MG63 (cell line): ENCODE data around the gene GUCY1A2. TPM values are rescaled to one million over a fixed set of nuclear protein-coding genes. Genes with fewer than 3 reads are reported as not detected.

Experiments used
- DNase-seq: peaks from one replicate; pipeline ENCODE4 v3.0.0-alpha.2; 2020
- H3K27me3 ChIP-seq: fragments of 250-450 bp; sonication (Bioruptor Pico); 2 replicates; pipeline ENCODE4 v1.5.1; 2020; ENCODE audit warnings: mild to moderate bottlenecking, moderate library complexity
- H3K36me3 ChIP-seq: fragments of 250-450 bp; sonication (Bioruptor Pico); 2 replicates; pipeline ENCODE4 v1.5.1; 2020; ENCODE audit warnings: mild to moderate bottlenecking, moderate library complexity
- H3K4me3 ChIP-seq: fragments of 250-450 bp; sonication (Bioruptor Pico); 2 replicates; pipeline ENCODE4 v1.5.1; 2020; ENCODE audit warnings: mild to moderate bottlenecking, moderate library complexity
- H3K9me3 ChIP-seq: fragments of 250-450 bp; sonication (Bioruptor Pico); 2 replicates; pipeline ENCODE4 v1.5.1; 2020; ENCODE audit warnings: mild to moderate bottlenecking, moderate library complexity
- total RNA-seq: library from RNA; depleted of rRNA; stranded (reverse); fragments of >200 nt; shearing (Covaris generic); gene quantifications from 2 replicates; pipeline ENCODE4 v1.2.3, GENCODE V29; 2014; ENCODE audit warnings: low replicate concordance

The GUCY1A2 gene
- total RNA-seq, 1 experiment from 2014 or later: 3.2 TPM

GRCh38 chr11:106691807-106692365 lies 326.4 kb downstream of the GUCY1A2 start:
- no peaks in the 10 kb centered on the region for H3K27me3 ChIP-seq
- H3K9me3 ChIP-seq: no peaks in the 10 kb centered on the region
- no peak for DNase-seq
- H3K4me3 ChIP-seq: no peak overlapping the region
- no peaks in the 10 kb centered on the region for H3K36me3 ChIP-seq

GRCh38 chr11:106690923-106691322 lies 327.4 kb downstream of the GUCY1A2 start:
- DNase-seq: no peak
- Histone ChIP-seq H3K9me3 (no peaks in the 10 kb centered on the region), H3K4me3 (no peak overlapping the region), H3K27me3 (no peaks in the 10 kb centered on the region), H3K36me3 (no peaks in the 10 kb centered on the region)

- Histone ChIP-seq H3K27me3 (no peaks in the 10 kb centered on the region), H3K9me3 (no peaks in the 10 kb centered on the region), H3K36me3 (no peaks in the 10 kb centered on the region), H3K4me3 (no peak overlapping the region)
- no peak for DNase-seq
Observed at GRCh38 chr11:106684944-106685343, 333.3 kb downstream of the GUCY1A2 start.

- Histone ChIP-seq H3K4me3 (no peak overlapping the region), H3K9me3 (no peaks in the 10 kb centered on the region), H3K27me3 (no peaks in the 10 kb centered on the region), H3K36me3 (no peaks in the 10 kb centered on the region)
- no peak for DNase-seq
Observed at GRCh38 chr11:106683435-106683834, 334.8 kb downstream of the GUCY1A2 start.

- no peaks in the 10 kb centered on the region for H3K27me3 ChIP-seq
- no peak for DNase-seq
- H3K4me3 ChIP-seq: no peak overlapping the region
- H3K36me3 ChIP-seq: no peaks in the 10 kb centered on the region
- no peaks in the 10 kb centered on the region for H3K9me3 ChIP-seq
Observed at GRCh38 chr11:106681435-106681834, 336.8 kb downstream of the GUCY1A2 start.

GRCh38 chr11:106679581-106679980 lies 338.7 kb downstream of the GUCY1A2 start:
- Histone ChIP-seq H3K36me3 (no peaks in the 10 kb centered on the region), H3K9me3 (no peaks in the 10 kb centered on the region), H3K27me3 (no peaks in the 10 kb centered on the region), H3K4me3 (no peak overlapping the region)
- no peak for DNase-seq

GRCh38 chr11:106679181-106679580 lies 339.1 kb downstream of the GUCY1A2 start:
- Histone ChIP-seq H3K9me3 (no peaks in the 10 kb centered on the region), H3K4me3 (no peak overlapping the region), H3K27me3 (no peaks in the 10 kb centered on the region), H3K36me3 (no peaks in the 10 kb centered on the region)
- DNase-seq: no peak

- Histone ChIP-seq H3K27me3 (no peaks in the 10 kb centered on the region), H3K36me3 (no peaks in the 10 kb centered on the region), H3K4me3 (no peak overlapping the region), H3K9me3 (no peaks in the 10 kb centered on the region)
- no peak for DNase-seq
Observed at GRCh38 chr11:106670069-106670468, 348.2 kb downstream of the GUCY1A2 start.

- H3K36me3 ChIP-seq: no peaks in the 10 kb centered on the region
- no peaks in the 10 kb centered on the region for H3K9me3 ChIP-seq
- no peak overlapping the region for H3K4me3 ChIP-seq
- no peak for DNase-seq
- no peaks in the 10 kb centered on the region for H3K27me3 ChIP-seq
Observed at GRCh38 chr11:106668147-106668546, 350.1 kb downstream of the GUCY1A2 start.

- Histone ChIP-seq H3K4me3 (no peak overlapping the region), H3K27me3 (no peaks in the 10 kb centered on the region), H3K9me3 (no peaks in the 10 kb centered on the region), H3K36me3 (no peaks in the 10 kb centered on the region)
- DNase-seq: no peak
Observed at GRCh38 chr11:106656646-106657045, 361.6 kb downstream of the GUCY1A2 start.

GRCh38 chr11:106644824-106645223 lies 373.5 kb downstream of the GUCY1A2 start:
- Histone ChIP-seq H3K27me3 (no peaks in the 10 kb centered on the region), H3K36me3 (no peaks in the 10 kb centered on the region), H3K9me3 (peaks cover 9% of the 10 kb centered on the region), H3K4me3 (no peak overlapping the region)
- DNase-seq: no peak

- Histone ChIP-seq H3K36me3 (no peaks in the 10 kb centered on the region), H3K9me3 (peaks cover 9% of the 10 kb centered on the region), H3K27me3 (no peaks in the 10 kb centered on the region), H3K4me3 (no peak overlapping the region)
- DNase-seq: peak; percentile 14
Observed at GRCh38 chr11:106642331-106642730, 375.9 kb downstream of the GUCY1A2 start.

- Histone ChIP-seq H3K4me3 (no peak overlapping the region), H3K36me3 (no peaks in the 10 kb centered on the region), H3K27me3 (no peaks in the 10 kb centered on the region), H3K9me3 (no peaks in the 10 kb centered on the region)
- DNase-seq: no peak
Observed at GRCh38 chr11:106632283-106632682, 386.0 kb downstream of the GUCY1A2 start.

- no peaks in the 10 kb centered on the region for H3K27me3 ChIP-seq
- no peaks in the 10 kb centered on the region for H3K9me3 ChIP-seq
- no peak overlapping the region for H3K4me3 ChIP-seq
- no peaks in the 10 kb centered on the region for H3K36me3 ChIP-seq
- DNase-seq: no peak
Observed at GRCh38 chr11:106627694-106628093, 390.6 kb downstream of the GUCY1A2 start.

GRCh38 chr11:106625566-106625965 lies 392.7 kb downstream of the GUCY1A2 start:
- no peaks in the 10 kb centered on the region for H3K9me3 ChIP-seq
- H3K36me3 ChIP-seq: no peaks in the 10 kb centered on the region
- no peak overlapping the region for H3K4me3 ChIP-seq
- no peaks in the 10 kb centered on the region for H3K27me3 ChIP-seq
- DNase-seq: no peak

- no peaks in the 10 kb centered on the region for H3K9me3 ChIP-seq
- H3K4me3 ChIP-seq: no peak overlapping the region
- DNase-seq: no peak
- H3K27me3 ChIP-seq: no peaks in the 10 kb centered on the region
- H3K36me3 ChIP-seq: no peaks in the 10 kb centered on the region
Observed at GRCh38 chr11:106624377-106624776, 393.9 kb downstream of the GUCY1A2 start.
